ENCODE measurements around the gene GALNTL6. TPM values are rescaled to one million over a fixed set of nuclear protein-coding genes. Genes with fewer than 3 reads are reported as not detected.

GALNTL6 gene
- total RNA-seq, 1 donor from 2014 or later, result 1.7 TPM

GRCh38 chr4:172838111-172838510 is 1024.9 kb downstream of the GALNTL6 start:
- no peaks in the 10 kb centered on the region for H3K27me3 Mint-ChIP-seq
- H3K27ac Mint-ChIP-seq, result no peak overlapping the region
- TF ChIP-seq CTCF (conservative IDR thresholded peaks at IDR 0.05), result no peak
- no peaks in the 10 kb centered on the region for H3K9me3 Mint-ChIP-seq
- H3K4me1 Mint-ChIP-seq (ENCODE audit: unreplicated experiment), result peaks cover 11% of the 10 kb centered on the region
- DNase-seq (ENCODE audit: extremely low spot score, unreplicated experiment), result no peak
- H3K36me3 Mint-ChIP-seq, result no peaks in the 10 kb centered on the region
- H3K4me3 Mint-ChIP-seq, result no peak overlapping the region

GRCh38 chr4:172838943-172839342 is 1025.7 kb downstream of the GALNTL6 start:
- peaks cover 16% of the 10 kb centered on the region for H3K4me1 Mint-ChIP-seq (ENCODE audit: unreplicated experiment)
- no peak for TF ChIP-seq CTCF (conservative IDR thresholded peaks at IDR 0.05)
- H3K36me3 Mint-ChIP-seq, result no peaks in the 10 kb centered on the region

GRCh38 chr4:172842779-172843178 is 1029.6 kb downstream of the GALNTL6 start:
- Mint-ChIP-seq H3K4me3 (peak overlapping the region; percentile 12), H3K4me1 (ENCODE audit: unreplicated experiment) (peaks cover 16% of the 10 kb centered on the region), H3K36me3 (no peaks in the 10 kb centered on the region), H3K27me3 (no peaks in the 10 kb centered on the region), H3K9me3 (no peaks in the 10 kb centered on the region), H3K27ac (peak overlapping the region; percentile 5)
- DNase-seq (ENCODE audit: extremely low spot score, unreplicated experiment), result no peak
- no peak for TF ChIP-seq CTCF (conservative IDR thresholded peaks at IDR 0.05)

More at GRCh38 chr4:172838943-172839342, 1025.7 kb downstream of the GALNTL6 start:
- H3K27ac Mint-ChIP-seq, result no peak overlapping the region
- no peaks in the 10 kb centered on the region for H3K9me3 Mint-ChIP-seq
- H3K4me3 Mint-ChIP-seq, result no peak overlapping the region
- DNase-seq (ENCODE audit: extremely low spot score, unreplicated experiment), result no peak
- H3K27me3 Mint-ChIP-seq, result no peaks in the 10 kb centered on the region

- H3K4me1 Mint-ChIP-seq (ENCODE audit: unreplicated experiment), result peaks cover 16% of the 10 kb centered on the region
- TF ChIP-seq CTCF (conservative IDR thresholded peaks at IDR 0.05), result no peak
- no peaks in the 10 kb centered on the region for H3K27me3 Mint-ChIP-seq
- H3K36me3 Mint-ChIP-seq, result no peaks in the 10 kb centered on the region
- peak overlapping the region; percentile 12 for H3K4me3 Mint-ChIP-seq
- no peaks in the 10 kb centered on the region for H3K9me3 Mint-ChIP-seq
- H3K27ac Mint-ChIP-seq, result peak overlapping the region; percentile 5
- no peak for DNase-seq (ENCODE audit: extremely low spot score, unreplicated experiment)
These were observed 1030.0 kb downstream of the GALNTL6 start for GRCh38 chr4:172843192-172843591.

GRCh38 chr4:172844556-172844955 is 1031.4 kb downstream of the GALNTL6 start:
- Mint-ChIP-seq H3K27me3 (no peaks in the 10 kb centered on the region), H3K4me1 (ENCODE audit: unreplicated experiment) (peaks cover 16% of the 10 kb centered on the region), H3K27ac (no peak overlapping the region), H3K4me3 (no peak overlapping the region), H3K9me3 (no peaks in the 10 kb centered on the region), H3K36me3 (no peaks in the 10 kb centered on the region)
- no peak for DNase-seq (ENCODE audit: extremely low spot score, unreplicated experiment)
- TF ChIP-seq CTCF (conservative IDR thresholded peaks at IDR 0.05), result no peak

DNA sequence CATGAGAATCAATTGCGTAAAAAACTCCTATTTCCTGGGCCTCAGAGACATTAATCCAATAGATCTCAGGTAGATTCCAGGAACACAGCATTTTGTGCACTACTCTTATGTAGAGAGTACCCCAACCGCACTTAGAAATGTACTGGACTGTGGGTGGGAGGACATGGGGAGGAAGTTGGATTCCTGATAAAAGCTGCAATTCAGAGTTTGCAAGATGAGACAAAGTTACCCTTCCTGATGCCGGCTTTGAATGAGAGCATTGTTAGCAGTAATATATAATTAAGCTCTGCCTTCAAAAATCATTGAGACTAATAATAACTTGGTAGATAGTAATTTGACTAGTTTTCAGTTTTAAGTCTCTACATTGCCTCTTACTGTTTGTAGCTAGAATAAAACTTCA is 1032.1 kb downstream of the GALNTL6 start:
- Mint-ChIP-seq H3K4me3 (no peak overlapping the region), H3K9me3 (no peaks in the 10 kb centered on the region), H3K4me1 (ENCODE audit: unreplicated experiment) (peaks cover 15% of the 10 kb centered on the region), H3K27me3 (no peaks in the 10 kb centered on the region), H3K27ac (no peak overlapping the region), H3K36me3 (no peaks in the 10 kb centered on the region)
- no peak for DNase-seq (ENCODE audit: extremely low spot score, unreplicated experiment)
- TF ChIP-seq CTCF (conservative IDR thresholded peaks at IDR 0.05), result no peak
